AG09319 (cell line): ENCODE results near the gene SMAD6.

ENCODE experiments used
- DNase-seq: peaks from one replicate; pipeline ENCODE4 v3.0.0-alpha.2; 2010; ENCODE audit warnings: low read depth; ENCODE audit errors: extremely low read depth
- CTCF ChIP-seq: IDR thresholded peaks from 2 replicates; pipeline ENCODE4 v1.5.1; 2011; ENCODE audit warnings: low read depth, mild to moderate bottlenecking, inconsistent platforms, low read length, moderate library complexity

SMAD6 gene

GRCh38 chr15:66677336-66677735, 24.7 kb upstream of the SMAD6 start:
- no peak for TF ChIP-seq CTCF
- DNase-seq: no peak

GRCh38 chr15:66679061-66679656, 22.9 kb upstream of the SMAD6 start:
- no peak for TF ChIP-seq CTCF
- DNase-seq: no peak

- no peak for DNase-seq
- no peak for TF ChIP-seq CTCF
Measured at GRCh38 chr15:66679657-66680108, 22.4 kb upstream of the SMAD6 start.

- no peak for TF ChIP-seq CTCF
- DNase-seq: no peak
Measured at GRCh38 chr15:66680502-66680901, 21.5 kb upstream of the SMAD6 start.

- no peak for DNase-seq
- TF ChIP-seq CTCF: no peak
Measured at GRCh38 chr15:66681395-66681794, 20.6 kb upstream of the SMAD6 start.

GRCh38 chr15:66682246-66682645, 19.8 kb upstream of the SMAD6 start:
- DNase-seq: no peak
- TF ChIP-seq CTCF: no peak

- DNase-seq: no peak
- no peak for TF ChIP-seq CTCF
Measured at GRCh38 chr15:66682865-66683264, 19.2 kb upstream of the SMAD6 start.
